Mesenchymal stem cell (in vitro differentiated cells and primary cell): Measurements from ENCODE around the gene KHSRP.
A peak's percentile ranks its signal among the peaks of the same experiment; 100 is the strongest.
"Not testable (repeated sequence)": the region's sequence is repeated elsewhere in the genome, so short reads cannot be mapped to it uniquely, and the experiment has no call there.

Source experiments
- DNase-seq: peaks from one replicate; pipeline ENCODE4 v3.0.0-alpha.2; 2013
- H2AFZ ChIP-seq: one replicate; pipeline ENCODE4 v1.6.1; 2013; ENCODE audit warnings: low read depth, mild to moderate bottlenecking, control low read depth, inconsistent platforms, low read length, moderate library complexity
- H2AK5ac ChIP-seq: 2 replicates; pipeline ENCODE4 v1.6.1; 2013; ENCODE audit warnings: low read length, moderate library complexity, mild to moderate bottlenecking, inconsistent platforms; ENCODE audit not compliant: severe bottlenecking
- H2BK120ac ChIP-seq: one replicate; pipeline ENCODE4 v1.6.1; 2013; ENCODE audit warnings: low read depth, mild to moderate bottlenecking, inconsistent platforms, low read length, moderate library complexity
- H2BK12ac ChIP-seq, 2 experiments: one replicate each; pipeline ENCODE4 v1.6.1; 2013; ENCODE audit warnings: inconsistent platforms in 2 of 2, low read length in 2 of 2, mild to moderate bottlenecking in 2 of 2, moderate library complexity in 2 of 2, control low read depth in 1 of 2
- H2BK15ac ChIP-seq: one replicate; pipeline ENCODE4 v1.6.1; 2013; ENCODE audit warnings: mild to moderate bottlenecking, low read depth, inconsistent platforms; ENCODE audit not compliant: poor library complexity, severe bottlenecking
- H2BK5ac ChIP-seq: 2 replicates; pipeline ENCODE4 v1.6.1; 2013; ENCODE audit warnings: low read depth, mild to moderate bottlenecking, low read length, control low read depth, inconsistent platforms; ENCODE audit not compliant: poor library complexity, severe bottlenecking
- H3K14ac ChIP-seq, 2 experiments: one replicate each; pipeline ENCODE4 v1.6.1; 2013; ENCODE audit warnings: inconsistent platforms in 2 of 2, low read length in 2 of 2, control low read depth in 1 of 2, mild to moderate bottlenecking in 1 of 2, moderate library complexity in 1 of 2
- H3K18ac ChIP-seq, 2 experiments: one replicate each; pipeline ENCODE4 v1.6.1; 2013; ENCODE audit warnings: inconsistent platforms in 2 of 2, low read length in 2 of 2, control low read depth in 1 of 2, low read depth in 1 of 2, mild to moderate bottlenecking in 1 of 2
- H3K23ac ChIP-seq, 2 experiments: one replicate each; pipeline ENCODE4 v1.6.1; 2013; ENCODE audit warnings: inconsistent platforms in 2 of 2, low read length in 2 of 2, mild to moderate bottlenecking in 2 of 2, moderate library complexity in 2 of 2, control low read depth in 1 of 2
- H3K27ac ChIP-seq: 2 replicates; pipeline ENCODE4 v1.5.1; 2013; ENCODE audit warnings: mild to moderate bottlenecking, moderate library complexity, low read length, control low read depth, inconsistent platforms; ENCODE audit not compliant: poor library complexity, severe bottlenecking
- H3K27me3 ChIP-seq, 2 experiments: 2 replicates each; pipeline versions ENCODE4 v1.6.1 to v1.7.0; 2013; ENCODE audit warnings: low read length in 2 of 2, mild to moderate bottlenecking in 2 of 2, moderate library complexity in 2 of 2, control low read depth in 1 of 2, inconsistent platforms in 1 of 2; ENCODE audit not compliant: control insufficient read depth in 1 of 2, insufficient read depth in 1 of 2
- H3K36me3 ChIP-seq, 2 experiments: 2 replicates each; pipeline versions ENCODE4 v1.6.1 to v1.7.0; 2013; ENCODE audit warnings: low read length in 2 of 2, control low read depth in 1 of 2, inconsistent platforms in 1 of 2, low read depth in 1 of 2, mild to moderate bottlenecking in 1 of 2; ENCODE audit not compliant: insufficient read depth in 2 of 2, control insufficient read depth in 1 of 2
- H3K4ac ChIP-seq, 2 experiments: one replicate each; pipeline ENCODE4 v1.6.1; 2013; ENCODE audit warnings: inconsistent platforms in 2 of 2, low read length in 2 of 2, mild to moderate bottlenecking in 2 of 2, moderate library complexity in 2 of 2, control low read depth in 1 of 2, low read depth in 1 of 2
- H3K4me1 ChIP-seq: 2 replicates; pipeline ENCODE4 v1.6.1; 2013; ENCODE audit warnings: low read depth, low read length, control low read depth; ENCODE audit not compliant: control insufficient read depth, insufficient read depth
- H3K4me2 ChIP-seq: 2 replicates; pipeline ENCODE4 v1.6.1; 2013; ENCODE audit warnings: low read length, mild to moderate bottlenecking, inconsistent platforms; ENCODE audit not compliant: poor library complexity, severe bottlenecking
- H3K4me3 ChIP-seq, 2 experiments: 2 replicates each; pipeline versions ENCODE4 v1.5.1 to v1.7.0; 2013; ENCODE audit warnings: low read length in 2 of 2, mild to moderate bottlenecking in 2 of 2, control low read depth in 1 of 2, low read depth in 1 of 2; ENCODE audit not compliant: insufficient read depth in 1 of 2
- H3K79me1 ChIP-seq: replicated peaks from 2 replicates; pipeline ENCODE4 v1.6.1; 2013; ENCODE audit warnings: mild to moderate bottlenecking, control low read depth, low read length, inconsistent platforms; ENCODE audit not compliant: poor library complexity, severe bottlenecking
- H3K9ac ChIP-seq: 2 replicates; pipeline ENCODE4 v1.7.0; 2013; ENCODE audit warnings: mild to moderate bottlenecking, low read length, moderate library complexity
- H3K9me3 ChIP-seq: 2 replicates; pipeline ENCODE4 v1.7.0; 2013; ENCODE audit warnings: mild to moderate bottlenecking, low read length; ENCODE audit not compliant: control insufficient read depth
- H4K8ac ChIP-seq: one replicate; pipeline ENCODE4 v1.6.1; 2013; ENCODE audit warnings: inconsistent platforms, mild to moderate bottlenecking, low read length, moderate library complexity
- H4K91ac ChIP-seq: one replicate; pipeline ENCODE4 v1.6.1; 2013; ENCODE audit warnings: mild to moderate bottlenecking, low read length, inconsistent platforms
- WGBS: methylation state at CpG from one replicate; pipeline ENCODE4 v1.1.7; 2013; ENCODE audit warnings: mixed read lengths; 5-methylcytosine and 5-hydroxymethylcytosine counted together

KHSRP gene

DNA sequence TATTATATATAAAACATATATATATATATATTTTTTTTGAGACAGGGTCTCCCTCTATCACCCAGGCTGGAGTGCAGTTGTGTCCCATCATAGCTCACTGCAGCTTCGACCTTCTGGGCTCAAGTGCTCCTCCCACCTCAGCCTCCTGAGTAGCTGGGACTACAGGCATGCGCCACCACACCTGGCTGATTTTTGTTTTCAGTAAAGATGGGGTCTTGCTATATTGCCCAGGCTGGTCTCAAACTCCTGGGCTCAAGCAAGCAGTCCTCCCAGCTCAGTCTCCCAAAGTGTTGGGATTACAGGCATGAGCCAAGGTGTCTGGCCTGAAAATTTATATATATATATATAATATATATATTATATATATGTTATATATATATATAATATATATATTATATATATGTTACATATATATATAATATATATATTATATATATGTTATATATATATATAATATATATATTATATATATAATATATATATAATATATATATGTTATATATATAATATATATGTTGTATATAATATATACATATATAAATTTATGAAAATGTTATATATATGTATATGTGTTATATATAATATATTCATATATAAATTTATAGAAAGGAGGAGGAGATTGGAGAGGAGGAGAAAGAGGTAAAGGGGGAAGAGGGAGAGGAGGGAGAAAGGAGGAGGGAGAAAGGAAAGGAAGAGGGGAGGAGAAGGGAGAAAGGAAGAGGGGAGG, 4.2 kb upstream of the KHSRP start:
- not testable (repeated sequence) for H2AFZ ChIP-seq, H4K91ac ChIP-seq, H3K18ac ChIP-seq, H3K4me3 ChIP-seq, DNase-seq, H2AK5ac ChIP-seq, H3K9me3 ChIP-seq, H3K4ac ChIP-seq, H3K4me2 ChIP-seq, H3K27ac ChIP-seq, H3K79me1 ChIP-seq, H3K23ac ChIP-seq, H4K8ac ChIP-seq, H3K4me1 ChIP-seq, H2BK12ac ChIP-seq, H3K14ac ChIP-seq, H3K36me3 ChIP-seq, H3K9ac ChIP-seq, H2BK5ac ChIP-seq, H2BK15ac ChIP-seq, H2BK120ac ChIP-seq
- WGBS, result 89% methylated on average over 2 of the region's 2 CpGs
- H3K27me3 ChIP-seq, result peaks cover 10 to 16% of the 10 kb centered on the region in 2 experiments

DNA sequence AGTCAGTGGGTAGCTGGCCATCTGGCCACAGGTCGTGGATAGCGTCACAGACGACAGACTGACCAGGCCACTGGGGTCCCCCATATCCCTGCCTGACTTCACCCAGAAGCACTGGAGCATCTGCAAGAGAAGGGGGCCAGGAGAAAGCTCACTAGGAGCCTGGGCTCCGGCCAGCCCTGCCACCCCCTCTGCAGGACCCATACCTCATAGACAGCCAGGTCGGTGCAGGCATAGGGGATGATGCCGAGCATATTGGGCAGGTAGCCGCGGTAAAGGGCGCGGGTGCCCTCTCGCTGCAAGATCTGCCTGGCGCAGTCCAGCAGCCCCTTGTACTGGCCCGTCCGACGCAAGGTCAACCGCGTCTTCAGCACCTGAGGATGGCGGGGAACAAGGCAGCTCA, 2.5 kb upstream of the KHSRP start:
- H3K4me1 ChIP-seq, result peaks cover 10% of the 10 kb centered on the region
- H3K27me3 ChIP-seq, result peaks cover 10 to 15% of the 10 kb centered on the region in 2 experiments
- H2BK15ac ChIP-seq, result no peak overlapping the region
- no peak overlapping the region for H2AK5ac ChIP-seq
- no peak overlapping the region for H3K9ac ChIP-seq
- no peak overlapping the region for H3K4ac ChIP-seq
- H3K18ac ChIP-seq, result no peak overlapping the region
- no peak overlapping the region for H3K27ac ChIP-seq
- DNase-seq, result no peak
- no peak overlapping the region for H2BK12ac ChIP-seq
- no peak overlapping the region for H2BK5ac ChIP-seq
- H4K91ac ChIP-seq, result peak overlapping the region; percentile 57
- no peak overlapping the region for H3K14ac ChIP-seq
- WGBS, result 98% methylated on average over 18 of the region's 18 CpGs
- peak overlapping the region; percentile 16 for H3K4me2 ChIP-seq
- H3K4me3 ChIP-seq, result peak overlapping the region in 1 of 2 experiments; percentile 22
- H3K36me3 ChIP-seq, result peaks cover under 1 to 2% of the 10 kb centered on the region in 2 experiments
- no peaks in the 10 kb centered on the region for H3K9me3 ChIP-seq
- no peak overlapping the region for H2AFZ ChIP-seq
- H3K23ac ChIP-seq, result no peak overlapping the region
- H2BK120ac ChIP-seq, result no peak overlapping the region
- peaks cover 5% of the 10 kb centered on the region for H3K79me1 ChIP-seq
- peak overlapping the region; percentile 31 for H4K8ac ChIP-seq

DNA sequence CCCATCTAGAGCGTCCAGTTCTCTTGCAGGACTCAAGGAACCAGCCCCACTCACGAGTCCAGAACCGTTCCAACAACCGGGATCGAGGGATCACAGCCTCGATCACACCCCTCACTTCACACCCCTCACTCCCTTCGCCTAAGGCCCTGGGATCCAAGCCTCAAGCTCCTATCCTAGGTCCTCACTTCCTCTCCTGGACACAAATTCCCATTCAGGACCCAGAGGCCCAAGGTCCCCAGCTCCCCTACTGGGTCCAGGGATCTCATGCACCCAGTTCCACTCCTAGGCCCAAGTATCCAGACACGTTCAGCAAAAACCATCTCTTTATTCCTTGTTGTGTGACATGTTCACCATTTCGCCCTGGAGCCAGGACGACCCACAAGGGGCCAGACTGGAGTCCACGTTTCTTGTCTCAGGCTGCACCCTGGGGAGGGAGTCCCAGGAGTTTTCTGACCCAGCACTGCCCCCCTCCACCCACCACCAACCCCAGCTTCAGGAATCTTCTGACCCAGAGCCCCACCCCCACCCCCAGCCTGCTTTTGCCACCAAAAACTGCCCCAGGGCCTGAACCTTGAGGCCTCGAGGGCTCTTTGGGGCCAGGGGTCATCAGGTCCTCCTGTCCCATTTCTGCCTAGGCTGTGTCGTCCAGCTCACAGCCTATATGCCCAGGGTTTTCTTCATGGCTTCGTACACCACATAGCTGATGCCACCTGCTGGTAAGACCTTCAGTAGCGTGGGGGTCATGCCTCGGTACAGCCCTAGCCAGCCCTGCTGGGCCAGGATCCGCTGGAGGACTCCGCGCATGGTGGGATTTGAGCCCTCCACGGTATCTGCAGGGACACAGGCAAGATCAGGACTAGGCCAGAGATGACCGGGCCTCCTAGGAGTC, 1.4 kb upstream of the KHSRP start:
- H3K4me3 ChIP-seq, result peak overlapping the region in 1 of 2 experiments; percentile 50
- 95% methylated on average over 21 of the region's 21 CpGs for WGBS
- peak overlapping the region; percentile 33 for H2BK15ac ChIP-seq
- no peak for DNase-seq
- peaks cover 10% of the 10 kb centered on the region in 2 experiments for H3K27me3 ChIP-seq
- H4K8ac ChIP-seq, result peak overlapping the region; percentile 99
- H3K9me3 ChIP-seq, result no peaks in the 10 kb centered on the region
- H4K91ac ChIP-seq, result peak overlapping the region; percentile 93
- no peak overlapping the region for H3K4me2 ChIP-seq
- no peak overlapping the region for H3K14ac ChIP-seq
- peak overlapping the region; percentile 62 for H3K27ac ChIP-seq
- peak overlapping the region; percentile 85 for H2AK5ac ChIP-seq
- H2BK5ac ChIP-seq, result no peak overlapping the region
- H3K36me3 ChIP-seq, result peaks cover 12 to 13% of the 10 kb centered on the region in 2 experiments
- no peak overlapping the region for H3K23ac ChIP-seq
- peak overlapping the region in 1 of 2 experiments; percentile 92 for H3K18ac ChIP-seq
- H2BK120ac ChIP-seq, result no peak overlapping the region
- H3K4me1 ChIP-seq, result peaks cover 18% of the 10 kb centered on the region
- H3K79me1 ChIP-seq, result peaks cover 5% of the 10 kb centered on the region
- H2AFZ ChIP-seq, result peak overlapping the region; percentile 48
- peak overlapping the region in 1 of 2 experiments; percentile 83 for H2BK12ac ChIP-seq
- peak overlapping the region; percentile 6 to 64 for H3K4ac ChIP-seq
- H3K9ac ChIP-seq, result peak overlapping the region; percentile 53
